ENCODE results near the gene HDAC9.

Gene HDAC9

DNA sequence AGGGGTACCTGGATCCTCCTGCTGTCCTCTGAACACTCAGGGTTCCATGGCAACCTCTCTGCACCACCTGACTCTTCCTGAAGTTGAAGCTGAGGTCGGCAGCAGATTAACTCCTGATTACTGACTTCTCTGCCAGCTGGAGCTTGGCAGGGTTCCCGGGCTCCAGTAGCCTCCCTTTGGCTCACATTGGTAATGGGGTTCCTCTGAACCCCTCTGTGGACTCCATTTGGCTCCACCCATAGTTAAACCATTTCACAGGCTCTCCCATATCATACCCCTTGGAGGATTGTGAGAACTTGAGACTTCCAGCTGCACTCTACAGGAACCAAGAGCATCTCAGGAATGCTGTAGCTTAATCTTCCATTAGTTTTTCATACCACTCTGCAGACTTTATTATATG, 292.5 kb downstream of the HDAC9 start:
- no peak for DNase-seq (ENCODE audit: low spot score)

GRCh38 chr7:18792871-18793595, 297.5 kb downstream of the HDAC9 start:
- no peak for DNase-seq (ENCODE audit: low spot score)

GRCh38 chr7:18796216-18796615, 300.7 kb downstream of the HDAC9 start:
- no peak for DNase-seq (ENCODE audit: low spot score)

GRCh38 chr7:18798088-18798906, 302.7 kb downstream of the HDAC9 start:
- no peak for DNase-seq (ENCODE audit: low spot score)

DNA sequence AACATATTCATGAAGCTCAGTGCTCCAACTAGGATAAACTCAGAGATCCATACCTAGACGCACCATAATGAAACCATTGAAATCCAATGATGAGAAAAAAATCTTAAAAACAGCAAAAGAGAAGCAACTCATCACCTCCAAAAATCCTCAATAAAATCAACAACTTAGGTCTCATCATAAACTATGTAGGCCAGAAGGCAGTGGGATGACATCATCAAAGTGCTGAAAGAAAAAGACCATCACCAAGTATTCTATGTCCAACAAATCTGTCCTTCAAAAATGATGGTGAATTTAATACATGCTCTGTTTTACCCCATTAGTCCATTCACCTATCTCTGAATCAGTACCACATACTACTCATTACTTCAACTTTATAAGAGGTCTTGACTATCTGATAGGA, 304.4 kb downstream of the HDAC9 start:
- DNase-seq (ENCODE audit: low spot score): no peak

- no peak for DNase-seq (ENCODE audit: low spot score)
Observed at GRCh38 chr7:18803923-18804322, 308.4 kb downstream of the HDAC9 start.

GRCh38 chr7:18806177-18806576, 310.6 kb downstream of the HDAC9 start:
- no peak for DNase-seq (ENCODE audit: low spot score)

DNA sequence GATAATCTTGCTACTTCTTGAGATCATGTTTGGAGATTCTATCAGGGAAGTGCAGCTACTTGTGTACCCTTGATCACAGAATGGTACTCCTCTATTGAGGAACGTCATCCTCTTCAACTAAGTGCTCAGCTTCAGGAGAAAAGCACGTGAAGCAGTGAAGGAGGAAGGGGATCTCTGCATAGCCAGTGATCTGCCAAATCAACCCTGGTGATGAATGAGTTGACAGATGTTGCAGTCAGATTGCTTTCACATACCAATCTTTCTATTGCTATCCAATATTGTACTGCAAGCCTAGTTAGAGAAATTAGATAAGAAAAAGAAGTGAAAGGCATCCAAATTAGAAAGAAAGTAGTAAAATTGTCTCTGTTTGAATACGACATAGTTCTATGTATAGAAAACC, 312.5 kb downstream of the HDAC9 start:
- DNase-seq (ENCODE audit: low spot score): no peak

DNA sequence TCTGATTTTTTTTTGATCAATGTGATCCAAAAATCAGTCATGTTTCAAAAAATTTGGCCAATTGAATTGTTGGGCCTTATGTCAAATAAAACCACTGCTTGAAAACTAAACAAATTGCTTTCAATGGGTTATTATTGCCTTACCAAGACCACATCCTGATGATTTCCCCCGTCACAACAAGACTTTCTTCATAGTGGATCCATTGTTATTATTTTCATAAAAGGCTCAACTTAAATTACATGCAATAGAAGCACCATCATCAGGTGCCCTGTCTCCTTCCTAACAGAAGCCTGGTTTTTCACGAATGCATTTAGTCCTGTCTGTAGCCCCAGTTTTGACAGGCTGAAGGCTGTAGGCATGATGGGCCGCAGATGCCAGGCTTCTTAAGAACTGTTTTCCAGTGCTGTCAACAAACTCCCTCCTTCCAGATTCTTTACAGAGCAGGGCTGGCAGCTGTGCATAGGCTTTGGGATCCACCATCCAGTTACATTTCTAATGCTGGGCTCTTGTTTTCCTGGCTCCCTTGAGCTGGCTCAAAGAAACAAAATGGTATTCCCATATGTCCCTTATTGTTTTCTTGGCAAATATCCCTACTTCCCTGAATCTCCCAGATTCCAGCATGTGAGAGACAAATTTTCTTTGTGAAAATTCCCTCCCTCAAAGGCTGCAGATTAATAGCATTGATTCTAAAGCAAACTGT, 319.9 kb downstream of the HDAC9 start:
- no peak for DNase-seq (ENCODE audit: low spot score)

GRCh38 chr7:18820981-18821380, 325.4 kb downstream of the HDAC9 start:
- no peak for DNase-seq (ENCODE audit: low spot score)

GRCh38 chr7:18821554-18821953, 326.0 kb downstream of the HDAC9 start:
- DNase-seq (ENCODE audit: low spot score): no peak

- DNase-seq (ENCODE audit: low spot score): no peak
Observed at GRCh38 chr7:18824157-18824556, 328.6 kb downstream of the HDAC9 start.

DNA sequence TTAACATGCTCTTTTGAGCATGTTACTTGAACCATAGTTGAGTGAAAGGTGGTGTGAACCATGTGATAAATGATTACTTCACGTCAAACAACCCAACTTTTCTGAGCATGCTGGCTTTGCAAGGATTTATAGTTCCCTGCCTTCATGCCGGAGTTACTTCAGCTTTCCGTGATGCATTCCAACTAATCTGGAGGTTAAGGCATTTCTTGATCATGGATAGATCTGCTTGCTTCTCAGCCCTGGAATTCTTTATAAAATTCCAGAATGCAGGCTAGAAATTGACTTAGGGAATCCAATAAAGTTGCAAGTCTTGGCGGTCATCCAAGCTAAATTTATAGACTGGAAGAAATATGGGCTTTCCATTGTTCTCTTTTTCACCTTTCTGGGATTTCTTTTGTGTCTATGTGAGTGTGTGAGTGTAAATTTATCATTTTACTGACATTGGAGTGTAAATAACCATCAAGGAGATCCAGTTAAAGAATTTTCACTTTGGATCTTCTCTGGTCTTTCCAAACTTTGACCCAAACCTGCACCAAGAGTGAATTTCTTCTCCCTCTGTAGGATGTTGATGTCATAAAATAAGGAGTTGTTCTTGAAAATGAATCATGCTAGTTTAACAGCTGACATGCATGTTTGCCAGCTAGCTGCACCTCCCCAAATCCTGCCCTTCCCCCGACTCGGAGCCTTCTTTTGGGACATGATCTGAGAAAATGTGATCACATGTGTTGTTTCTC, 332.9 kb downstream of the HDAC9 start:
- DNase-seq (ENCODE audit: low spot score): no peak

DNA sequence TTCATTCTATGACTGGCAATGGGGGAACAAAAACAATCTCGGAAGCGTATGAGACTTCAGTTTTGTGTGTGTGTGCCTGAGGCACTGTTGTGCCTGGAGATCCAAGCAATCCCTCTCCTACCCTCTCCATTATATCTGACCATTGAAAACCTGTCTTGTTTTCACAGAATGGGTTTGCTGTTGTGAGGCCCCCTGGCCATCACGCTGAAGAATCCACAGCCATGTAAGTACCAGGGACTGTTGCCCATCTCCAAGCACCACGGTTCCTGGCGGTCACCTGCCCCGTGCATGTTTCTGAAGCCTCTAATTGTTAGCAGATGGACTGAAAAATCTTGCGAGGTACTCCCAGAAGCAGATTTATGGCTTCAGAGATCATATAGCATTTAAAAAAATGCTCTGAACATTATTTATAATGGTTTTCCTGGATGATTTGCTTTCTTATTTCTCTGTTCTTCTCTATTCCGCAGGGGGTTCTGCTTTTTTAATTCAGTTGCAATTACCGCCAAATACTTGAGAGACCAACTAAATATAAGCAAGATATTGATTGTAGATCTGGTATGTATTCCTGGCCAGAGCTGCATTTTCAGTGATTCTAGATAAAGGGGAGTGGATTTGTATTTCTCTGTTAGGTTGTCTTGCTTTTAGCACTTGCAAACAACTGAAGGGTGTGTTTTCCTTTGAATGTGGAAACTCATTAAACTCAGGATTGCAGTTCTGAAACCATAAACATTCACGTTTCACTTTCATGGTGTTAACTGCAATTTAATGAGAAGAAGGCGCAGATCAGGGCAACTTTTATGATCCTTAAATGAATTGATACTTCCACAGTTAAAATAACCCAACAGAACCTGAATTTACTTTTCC, 333.7 kb downstream of the HDAC9 start:
- DNase-seq (ENCODE audit: low spot score): no peak

- no peak for DNase-seq (ENCODE audit: low spot score)
Observed at GRCh38 chr7:18829858-18830285, 334.3 kb downstream of the HDAC9 start.

DNA sequence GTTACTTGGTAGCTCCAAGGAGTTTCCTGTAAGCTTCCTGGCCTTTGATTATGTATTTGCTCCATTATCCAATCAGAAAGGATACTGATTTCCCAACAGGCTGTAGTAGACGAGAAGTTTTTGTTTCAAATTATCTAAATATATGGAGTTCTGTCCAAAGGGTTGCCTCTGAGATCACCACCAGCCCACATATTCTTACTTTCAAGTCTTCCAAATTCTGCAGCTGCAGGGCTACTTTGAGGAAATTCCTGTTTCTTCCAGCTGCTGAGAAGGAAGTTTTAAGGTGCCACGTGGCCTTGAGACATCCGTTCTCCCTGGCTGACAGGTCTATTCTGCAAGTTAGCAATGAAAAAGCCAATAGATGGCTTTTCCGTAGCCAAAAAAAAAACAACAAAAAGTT, 335.9 kb downstream of the HDAC9 start:
- no peak for DNase-seq (ENCODE audit: low spot score)

DNA sequence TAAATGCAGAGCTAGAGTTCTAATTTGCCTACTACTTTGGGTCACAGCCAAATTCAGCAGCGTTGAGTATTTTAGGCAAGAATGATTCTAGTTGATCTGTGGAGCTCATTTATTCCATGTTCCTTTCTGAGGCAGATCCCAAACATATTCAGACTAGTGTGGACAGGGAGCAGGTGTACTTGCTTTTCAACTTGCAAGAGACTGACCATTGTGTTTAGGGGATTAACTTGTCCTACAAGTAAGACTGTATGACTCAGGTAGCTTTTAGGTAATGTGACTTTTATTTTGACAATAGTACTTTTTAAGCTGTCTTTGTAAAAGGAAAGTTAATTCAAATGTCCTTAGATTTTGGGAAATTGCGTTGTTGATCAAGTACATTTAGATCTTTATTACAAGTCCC, 336.4 kb downstream of the HDAC9 start:
- no peak for DNase-seq (ENCODE audit: low spot score)

GRCh38 chr7:18834577-18834976, 339.0 kb downstream of the HDAC9 start:
- no peak for DNase-seq (ENCODE audit: low spot score)

DNA sequence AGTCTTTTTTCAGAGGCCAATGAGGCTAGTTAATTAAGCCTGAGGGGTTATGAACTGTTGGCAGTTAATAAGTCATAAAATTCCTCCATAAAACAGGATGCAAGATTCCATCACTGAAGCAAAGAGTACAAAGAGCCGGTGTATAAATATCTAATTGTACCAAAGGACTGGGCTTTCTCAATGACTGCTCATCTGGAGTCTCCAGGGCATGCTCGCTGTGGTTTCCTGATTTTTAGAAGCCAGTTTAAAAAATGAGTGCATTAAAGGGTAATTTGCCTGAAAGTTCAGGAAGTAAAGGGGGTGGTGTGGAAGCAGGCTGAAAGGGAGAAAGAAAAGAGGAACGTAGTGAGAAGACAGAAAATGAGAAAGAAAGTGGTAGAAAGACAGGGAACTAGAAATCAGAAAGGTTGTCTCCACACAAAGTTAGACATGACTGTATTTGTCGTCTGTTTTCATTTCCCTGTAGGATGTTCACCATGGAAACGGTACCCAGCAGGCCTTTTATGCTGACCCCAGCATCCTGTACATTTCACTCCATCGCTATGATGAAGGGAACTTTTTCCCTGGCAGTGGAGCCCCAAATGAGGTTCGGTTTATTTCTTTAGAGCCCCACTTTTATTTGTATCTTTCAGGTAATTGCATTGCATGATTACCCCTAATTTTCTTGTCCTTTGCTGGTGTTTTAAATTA, 339.6 kb downstream of the HDAC9 start:
- DNase-seq (ENCODE audit: low spot score): no peak

DNA sequence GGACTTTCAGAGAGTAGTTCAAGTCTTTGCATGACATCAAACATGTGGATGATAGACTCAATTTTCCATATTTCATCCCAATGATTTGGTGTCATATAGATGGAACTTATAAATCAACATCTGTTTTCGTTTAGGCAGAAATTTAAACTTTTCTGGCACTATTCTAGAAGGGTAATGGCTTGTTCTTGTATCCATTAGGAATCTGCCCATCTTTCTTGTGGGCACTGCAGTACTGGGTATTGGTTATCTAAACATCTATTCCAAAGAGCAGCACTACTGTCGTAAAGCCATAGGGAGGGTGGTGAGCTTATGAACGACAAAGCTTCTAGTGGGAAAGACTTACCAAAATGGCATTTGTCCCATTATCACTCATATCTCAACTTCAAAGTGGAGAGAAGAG, 348.4 kb downstream of the HDAC9 start:
- DNase-seq (ENCODE audit: low spot score): no peak

DNA sequence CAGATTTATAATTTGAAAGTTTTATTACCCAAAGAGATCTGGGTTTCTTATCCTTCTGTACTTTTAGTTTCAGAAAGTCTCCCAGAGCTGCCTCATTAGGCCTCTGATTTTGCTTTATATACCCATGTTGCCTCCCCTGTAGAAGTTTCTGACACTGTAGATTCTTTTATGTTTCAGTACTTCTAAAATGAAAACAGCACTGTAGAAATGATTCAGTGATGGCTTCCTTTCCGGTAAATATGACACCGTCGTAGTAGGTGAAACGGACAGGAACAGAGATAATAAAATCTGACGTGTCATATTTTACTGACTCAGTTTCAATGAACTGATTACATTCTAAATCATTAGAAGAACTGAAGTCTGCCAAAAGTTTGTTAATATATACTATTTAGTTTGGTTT, 349.2 kb downstream of the HDAC9 start:
- DNase-seq (ENCODE audit: low spot score): no peak
